Stomach (tissue), 9 donors: ENCODE results near the gene ADAM12. TPM values are rescaled to one million over a fixed set of nuclear protein-coding genes. Genes with fewer than 3 reads are reported as not detected.

Experiments used
- DNase-seq, 2 donors: peaks; one replicate each; pipeline versions ENCODE4 v3.0.0 to v3.0.0-alpha.2; 2013 to 2019
- H3K27ac ChIP-seq, 5 donors: fragments of 200-600 bp in 4 of 5; sonication (generic) in 4 of 5; one replicate each; pipeline ENCODE4 v1.5.1; 2013 to 2019; ENCODE audit warnings: mild to moderate bottlenecking in 1 of 5, moderate library complexity in 1 of 5
- H3K27me3 ChIP-seq, 3 donors: fragments of 200-600 bp; sonication (generic); one replicate each; pipeline ENCODE4 v1.5.1; 2017 to 2019; ENCODE audit warnings: mixed run types in 1 of 3
- H3K36me3 ChIP-seq, 4 donors: fragments of 200-600 bp; sonication (generic); 1 replicate in 3 of 4; 2 replicates in 1 of 4; pipeline ENCODE4 v1.5.1; 2016 to 2019
- H3K4me1 ChIP-seq, 4 donors: fragments of 200-600 bp; sonication (generic); one replicate each; pipeline ENCODE4 v1.5.1; 2016 to 2019
- H3K4me3 ChIP-seq, 4 donors: fragments of 200-600 bp; sonication (generic) in 3 of 4; one replicate each; pipeline ENCODE4 v1.5.1; 2016 to 2019; ENCODE audit warnings: mild to moderate bottlenecking in 1 of 4
- H3K9me3 ChIP-seq, 4 donors: fragments of 200-600 bp; sonication (generic); one replicate each; pipeline ENCODE4 v1.5.1; 2016 to 2019
- CTCF ChIP-seq, 7 experiments: fragments of 450-650 bp in 4 of 7; fragments of 200-600 bp in 3 of 7; sonication (generic) in 3 of 7; IDR thresholded peaks; one replicate each; pipeline ENCODE4 v1.5.1; 2016 to 2019; ENCODE audit warnings: antibody characterized with exemption in 7 of 7, control low read depth in 2 of 7, mild to moderate bottlenecking in 1 of 7
- EP300 ChIP-seq: sonication (generic); formaldehyde crosslinking; IDR thresholded peaks from one replicate; pipeline ENCODE4 v1.6.1; 2017; ENCODE audit warnings: antibody characterized with exemption
- POLR2A ChIP-seq, 4 donors: fragments of 450-650 bp; IDR thresholded peaks; one replicate each; pipeline ENCODE4 v1.6.1; 2016; ENCODE audit warnings: antibody characterized with exemption in 4 of 4, control low read depth in 2 of 4, mild to moderate bottlenecking in 1 of 4, moderate library complexity in 1 of 4
- POLR2AphosphoS5 ChIP-seq, 3 donors: sonication (generic); formaldehyde crosslinking; IDR thresholded peaks; one replicate each; pipeline ENCODE4 v1.6.1; 2016; ENCODE audit warnings: antibody characterized with exemption in 3 of 3
- WGBS, 5 donors: extraction: QIAGEN DNeasy Blood & Tissue Kit in 3 of 5; methylation state at CpG; one replicate each; pipeline versions ENCODE4 v1.1.5 to v1.1.7; 2013 to 2018; 5-methylcytosine and 5-hydroxymethylcytosine counted together
- intact Hi-C: fragments of 100-400 bp; cut with DNase I; formaldehyde crosslinking; loops from one replicate; pipeline ENCODE4 v1.15.1; 2023; ENCODE audit warnings: low total_unique reads
- polyA plus RNA-seq, 3 donors: library from polyadenylated mRNA; stranded (reverse); fragments of 200-250 nt; gene quantifications; one replicate each; pipeline ENCODE4 v1.2.3, GENCODE V29; 2013
- total RNA-seq, 5 donors: library from RNA; depleted of rRNA; stranded (reverse); fragments of >200 nt; gene quantifications; one replicate each; pipeline versions ENCODE4 v1.1.0 to v1.2.3, GENCODE V29; 2014 to 2016
- donor health status: healthy with polysubstance abuse.
- donor health status: Bipolar disorder and iron deficiency.
- donor health status: healthy.

Gene ADAM12
- total and polyA plus RNA-seq, 8 donors: 0.03 to 6.4 (median 0.50) TPM; not detected in 3

- Histone ChIP-seq H3K36me3 (no peaks in the 10 kb centered on the region), H3K27ac (no peak overlapping the region), H3K27me3 (peaks cover 0 to 21% (median 0%) of the 10 kb centered on the region in 3 donors), H3K4me3 (no peak overlapping the region), H3K9me3 (no peaks in the 10 kb centered on the region), H3K4me1 (no peaks in the 10 kb centered on the region)
- WGBS, 5 donors: 85 to 91% (median 91%) methylated on average over 8 of the region's 8 CpGs
- TF ChIP-seq POLR2A (IDR thresholded peaks at IDR 0.05) (no peak), EP300 (no peak)
- no peak for DNase-seq
- intact Hi-C loops: no loop called here
Observed at GRCh38 chr10:126214679-126215078, 173.6 kb downstream of the ADAM12 start.

- H3K4me1 ChIP-seq: no peaks in the 10 kb centered on the region
- H3K9me3 ChIP-seq: no peaks in the 10 kb centered on the region
- H3K27ac ChIP-seq: no peak overlapping the region
- intact Hi-C loops: no loop called here
- H3K27me3 ChIP-seq: peaks cover 0 to 21% (median 0%) of the 10 kb centered on the region in 3 donors
- no peak overlapping the region for H3K4me3 ChIP-seq
- H3K36me3 ChIP-seq: no peaks in the 10 kb centered on the region
- no peak for TF ChIP-seq EP300
- TF ChIP-seq POLR2A (IDR thresholded peaks at IDR 0.05): no peak
- no peak for TF ChIP-seq CTCF (IDR thresholded peaks at IDR 0.05)
- no peak for TF ChIP-seq POLR2AphosphoS5 (IDR thresholded peaks at IDR 0.05)
- DNase-seq: no peak
- 52 to 61% (median 60%) methylated on average over 6 of the region's 6 CpGs for WGBS, 5 donors
Observed at GRCh38 chr10:126214021-126214420, 174.3 kb downstream of the ADAM12 start.

- peaks cover 0 to 21% (median 0%) of the 10 kb centered on the region in 3 donors for H3K27me3 ChIP-seq
- no peak overlapping the region for H3K4me3 ChIP-seq
- no peaks in the 10 kb centered on the region for H3K4me1 ChIP-seq
- no peak for DNase-seq
- intact Hi-C loops: no loop called here
- no peak for TF ChIP-seq POLR2A (IDR thresholded peaks at IDR 0.05)
- no peak for TF ChIP-seq EP300
- TF ChIP-seq POLR2AphosphoS5 (IDR thresholded peaks at IDR 0.05): no peak
- TF ChIP-seq CTCF (IDR thresholded peaks at IDR 0.05): no peak
- H3K27ac ChIP-seq: no peak overlapping the region
- no peaks in the 10 kb centered on the region for H3K9me3 ChIP-seq
- WGBS, 5 donors: 80 to 93% (median 92%) methylated on average over 2 of the region's 2 CpGs
- no peaks in the 10 kb centered on the region for H3K36me3 ChIP-seq
Observed at GRCh38 chr10:126212738-126213137, 175.5 kb downstream of the ADAM12 start.

- no peak overlapping the region for H3K4me3 ChIP-seq
- H3K27ac ChIP-seq: no peak overlapping the region
- DNase-seq: no peak
- TF ChIP-seq POLR2A (IDR thresholded peaks at IDR 0.05): no peak
- no peak for TF ChIP-seq EP300
- TF ChIP-seq CTCF (IDR thresholded peaks at IDR 0.05): no peak
- no peak for TF ChIP-seq POLR2AphosphoS5 (IDR thresholded peaks at IDR 0.05)
- no peaks in the 10 kb centered on the region for H3K36me3 ChIP-seq
- peaks cover 0 to 19% (median 0%) of the 10 kb centered on the region in 3 donors for H3K27me3 ChIP-seq
- no peaks in the 10 kb centered on the region for H3K4me1 ChIP-seq
- intact Hi-C loops: no loop called here
- H3K9me3 ChIP-seq: no peaks in the 10 kb centered on the region
- WGBS, 5 donors: 82 to 86% (median 84%) methylated on average over 10 of the region's 10 CpGs
Observed at GRCh38 chr10:126210051-126210651, 178.1 kb downstream of the ADAM12 start.

GRCh38 chr10:126209451-126209850 is 178.8 kb downstream of the ADAM12 start:
- no peak overlapping the region for H3K27ac ChIP-seq

More at GRCh38 chr10:126209451-126209850, 178.8 kb downstream of the ADAM12 start:
- intact Hi-C loops: no loop called here
- 60 to 70% (median 69%) methylated on average over 4 of the region's 4 CpGs for WGBS, 5 donors
- no peak overlapping the region for H3K4me3 ChIP-seq
- H3K27me3 ChIP-seq: peaks cover 0 to 13% (median 0%) of the 10 kb centered on the region in 3 donors
- H3K9me3 ChIP-seq: no peaks in the 10 kb centered on the region
- no peak for TF ChIP-seq EP300
- no peak for TF ChIP-seq POLR2A (IDR thresholded peaks at IDR 0.05)
- no peak for DNase-seq
- no peaks in the 10 kb centered on the region for H3K4me1 ChIP-seq
- H3K36me3 ChIP-seq: no peaks in the 10 kb centered on the region
